ENCODE data around the gene CHAD. TPM values are rescaled to one million over a fixed set of nuclear protein-coding genes. Genes with fewer than 3 reads are reported as not detected.
A peak's percentile ranks its signal among the peaks of the same experiment; 100 is the strongest.

Gene CHAD
- polyA plus RNA-seq, 1 of the 3 experiments (the other 2 are of a cell fraction): not detected

DNA sequence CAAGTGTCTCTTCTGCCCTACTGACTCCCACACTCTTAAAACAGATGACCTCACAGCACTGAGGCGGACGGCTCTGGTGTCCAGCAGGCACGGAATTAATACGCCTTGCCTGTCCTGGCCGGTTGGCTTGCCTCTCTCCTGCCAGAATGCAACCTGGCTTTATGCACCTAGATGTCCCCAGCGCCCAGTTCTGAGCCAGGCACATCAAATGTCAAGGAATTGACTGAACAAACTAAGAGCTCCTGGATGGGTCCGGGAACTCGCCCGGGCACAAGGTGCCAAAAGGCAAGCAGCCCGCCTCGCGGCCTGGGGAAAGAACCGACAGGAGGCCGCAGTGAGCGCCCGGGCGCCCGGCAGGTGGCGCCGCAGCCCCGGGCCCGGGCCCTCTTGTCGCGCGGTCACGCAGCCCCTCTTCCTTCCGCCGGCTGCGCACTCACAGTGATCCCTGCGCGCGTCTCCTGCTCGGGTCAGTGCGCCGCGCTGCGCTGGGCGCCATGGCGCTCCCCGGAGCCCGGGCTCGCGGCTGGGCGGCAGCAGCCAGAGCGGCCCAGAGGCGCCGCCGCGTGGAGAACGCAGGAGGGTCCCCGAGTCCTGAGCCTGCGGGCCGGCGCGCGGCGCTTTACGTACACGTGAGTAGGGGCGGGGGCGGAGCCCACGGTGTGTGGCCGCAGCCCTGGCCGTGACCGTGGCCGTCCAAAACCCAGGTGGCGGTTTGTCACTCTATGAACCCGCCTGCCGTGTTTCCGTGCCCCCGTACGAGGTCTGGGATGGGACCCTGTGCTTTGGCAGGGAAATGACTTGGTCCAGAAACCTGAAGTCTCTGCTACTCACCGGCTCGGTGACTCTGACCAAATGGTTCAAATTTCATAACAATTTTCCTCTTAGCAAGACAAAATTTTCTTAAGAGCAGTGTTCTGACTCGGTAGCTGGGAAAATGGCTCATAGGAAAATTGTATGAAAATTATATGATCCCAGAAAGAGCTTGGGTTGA is 10.0 kb upstream of the CHAD start, which contains the start of gene RSAD1:
RSAD1 (plus strand) TSS at position 470 of the 991 bp plus-strand sequence; CDS start at position 495, 25 bp downstream.
- peak within 1 kb of the TSS; percentile 92 for H3K4me2 ChIP-seq
- H3K27ac ChIP-seq (ENCODE audit: low read depth in 2 of 2, low read length in 1 of 2): peak within 1 kb of the TSS; percentile 79 to 88
- no peaks in the 10 kb centered on the region for H3K9me2 ChIP-seq
- H3K4me3 ChIP-seq (ENCODE audit: low read depth in 2 of 2, low read length in 1 of 2): peak within 1 kb of the TSS; percentile 80 to 90
- H3K79me2 ChIP-seq (ENCODE audit: insufficient read depth): peaks cover 16% of the 10 kb centered on the region
- DNase-seq: peak; percentile 98
- H4K20me1 ChIP-seq (ENCODE audit: insufficient read depth): no peaks in the 10 kb centered on the region
- peaks cover 7 to 28% of the 10 kb centered on the region in 2 experiments for H3K36me3 ChIP-seq (replicated peaks in 1 of 2; ENCODE audit: control insufficient read depth in 1 of 2, insufficient read depth in 2 of 2, low read length in 1 of 2)
- no peaks in the 10 kb centered on the region for H3K9me3 ChIP-seq
- 7% methylated on average over 38 of the region's 75 CpGs for WGBS (ENCODE audit: low lambda C conversion rate)
- H3K9ac ChIP-seq: peak within 1 kb of the TSS; percentile 81
- H3K27me3 ChIP-seq (ENCODE audit: insufficient read depth): no peaks in the 10 kb centered on the region
- H3K4me1 ChIP-seq (ENCODE audit: control insufficient read depth in 1 of 2, insufficient read depth in 2 of 2, low read depth in 1 of 2, low read length in 1 of 2): peaks cover 10 to 17% of the 10 kb centered on the region in 2 experiments; a peak in 2 of 4 replicates
- ChIA-PET CTCF (interaction anchor here (0.6 to 5.9 kb wide), 95 partner anchors 10 to 752 kb away, joined by 3 to 85 read pairs (median 4); partner anchors contain the start of genes ACSF2, CHAD, COL1A1 and EPN3), POLR2A (interaction anchor here (0.6 to 1.4 kb wide), 4 partner anchors 52 to 132 kb away, joined by 3 to 10 read pairs (median 4); partner anchors contain the start of gene LRRC59)
- H3F3A ChIP-seq (replicated peaks; ENCODE audit: insufficient read depth): peaks cover 14% of the 10 kb centered on the region
- peak within 1 kb of the TSS; percentile 97 for H2AFZ ChIP-seq (ENCODE audit: low read depth)
- TF ChIP-seq, protein P1, sequence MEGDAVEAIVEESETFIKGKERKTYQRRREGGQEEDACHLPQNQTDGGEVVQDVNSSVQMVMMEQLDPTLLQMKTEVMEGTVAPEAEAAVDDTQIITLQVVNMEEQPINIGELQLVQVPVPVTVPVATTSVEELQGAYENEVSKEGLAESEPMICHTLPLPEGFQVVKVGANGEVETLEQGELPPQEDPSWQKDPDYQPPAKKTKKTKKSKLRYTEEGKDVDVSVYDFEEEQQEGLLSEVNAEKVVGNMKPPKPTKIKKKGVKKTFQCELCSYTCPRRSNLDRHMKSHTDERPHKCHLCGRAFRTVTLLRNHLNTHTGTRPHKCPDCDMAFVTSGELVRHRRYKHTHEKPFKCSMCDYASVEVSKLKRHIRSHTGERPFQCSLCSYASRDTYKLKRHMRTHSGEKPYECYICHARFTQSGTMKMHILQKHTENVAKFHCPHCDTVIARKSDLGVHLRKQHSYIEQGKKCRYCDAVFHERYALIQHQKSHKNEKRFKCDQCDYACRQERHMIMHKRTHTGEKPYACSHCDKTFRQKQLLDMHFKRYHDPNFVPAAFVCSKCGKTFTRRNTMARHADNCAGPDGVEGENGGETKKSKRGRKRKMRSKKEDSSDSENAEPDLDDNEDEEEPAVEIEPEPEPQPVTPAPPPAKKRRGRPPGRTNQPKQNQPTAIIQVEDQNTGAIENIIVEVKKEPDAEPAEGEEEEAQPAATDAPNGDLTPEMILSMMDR (IDR thresholded peaks at IDR 0.05): peak; percentile 94
- no peak for TF ChIP-seq FOXJ3 (CRISPR knock-in tag; IDR thresholded peaks at IDR 0.05)
- TF ChIP-seq, protein P2, sequence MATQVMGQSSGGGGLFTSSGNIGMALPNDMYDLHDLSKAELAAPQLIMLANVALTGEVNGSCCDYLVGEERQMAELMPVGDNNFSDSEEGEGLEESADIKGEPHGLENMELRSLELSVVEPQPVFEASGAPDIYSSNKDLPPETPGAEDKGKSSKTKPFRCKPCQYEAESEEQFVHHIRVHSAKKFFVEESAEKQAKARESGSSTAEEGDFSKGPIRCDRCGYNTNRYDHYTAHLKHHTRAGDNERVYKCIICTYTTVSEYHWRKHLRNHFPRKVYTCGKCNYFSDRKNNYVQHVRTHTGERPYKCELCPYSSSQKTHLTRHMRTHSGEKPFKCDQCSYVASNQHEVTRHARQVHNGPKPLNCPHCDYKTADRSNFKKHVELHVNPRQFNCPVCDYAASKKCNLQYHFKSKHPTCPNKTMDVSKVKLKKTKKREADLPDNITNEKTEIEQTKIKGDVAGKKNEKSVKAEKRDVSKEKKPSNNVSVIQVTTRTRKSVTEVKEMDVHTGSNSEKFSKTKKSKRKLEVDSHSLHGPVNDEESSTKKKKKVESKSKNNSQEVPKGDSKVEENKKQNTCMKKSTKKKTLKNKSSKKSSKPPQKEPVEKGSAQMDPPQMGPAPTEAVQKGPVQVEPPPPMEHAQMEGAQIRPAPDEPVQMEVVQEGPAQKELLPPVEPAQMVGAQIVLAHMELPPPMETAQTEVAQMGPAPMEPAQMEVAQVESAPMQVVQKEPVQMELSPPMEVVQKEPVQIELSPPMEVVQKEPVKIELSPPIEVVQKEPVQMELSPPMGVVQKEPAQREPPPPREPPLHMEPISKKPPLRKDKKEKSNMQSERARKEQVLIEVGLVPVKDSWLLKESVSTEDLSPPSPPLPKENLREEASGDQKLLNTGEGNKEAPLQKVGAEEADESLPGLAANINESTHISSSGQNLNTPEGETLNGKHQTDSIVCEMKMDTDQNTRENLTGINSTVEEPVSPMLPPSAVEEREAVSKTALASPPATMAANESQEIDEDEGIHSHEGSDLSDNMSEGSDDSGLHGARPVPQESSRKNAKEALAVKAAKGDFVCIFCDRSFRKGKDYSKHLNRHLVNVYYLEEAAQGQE (IDR thresholded peaks at IDR 0.05; ENCODE audit: low read depth, low read length): peak; percentile 69; the same call in 1 of the 2 replicates
- TF ChIP-seq, protein P3, sequence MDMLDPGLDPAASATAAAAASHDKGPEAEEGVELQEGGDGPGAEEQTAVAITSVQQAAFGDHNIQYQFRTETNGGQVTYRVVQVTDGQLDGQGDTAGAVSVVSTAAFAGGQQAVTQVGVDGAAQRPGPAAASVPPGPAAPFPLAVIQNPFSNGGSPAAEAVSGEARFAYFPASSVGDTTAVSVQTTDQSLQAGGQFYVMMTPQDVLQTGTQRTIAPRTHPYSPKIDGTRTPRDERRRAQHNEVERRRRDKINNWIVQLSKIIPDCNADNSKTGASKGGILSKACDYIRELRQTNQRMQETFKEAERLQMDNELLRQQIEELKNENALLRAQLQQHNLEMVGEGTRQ (IDR thresholded peaks at IDR 0.05; ENCODE audit: borderline replicate concordance, low read depth, low read length): no peak
- TF ChIP-seq SIN3A (IDR thresholded peaks at IDR 0.05; ENCODE audit: borderline replicate concordance, low read depth, low read length): peak; percentile 88; the same call in 1 of the 2 replicates
- TF ChIP-seq SMC3 (IDR thresholded peaks at IDR 0.05; ENCODE audit: low read depth, low read length): peak; percentile 50
- peak; percentile 43; the same call in 1 of the 2 replicates for TF ChIP-seq TEAD4 (IDR thresholded peaks at IDR 0.05; ENCODE audit: borderline replicate concordance, insufficient read depth)
- TF ChIP-seq, protein P4, sequence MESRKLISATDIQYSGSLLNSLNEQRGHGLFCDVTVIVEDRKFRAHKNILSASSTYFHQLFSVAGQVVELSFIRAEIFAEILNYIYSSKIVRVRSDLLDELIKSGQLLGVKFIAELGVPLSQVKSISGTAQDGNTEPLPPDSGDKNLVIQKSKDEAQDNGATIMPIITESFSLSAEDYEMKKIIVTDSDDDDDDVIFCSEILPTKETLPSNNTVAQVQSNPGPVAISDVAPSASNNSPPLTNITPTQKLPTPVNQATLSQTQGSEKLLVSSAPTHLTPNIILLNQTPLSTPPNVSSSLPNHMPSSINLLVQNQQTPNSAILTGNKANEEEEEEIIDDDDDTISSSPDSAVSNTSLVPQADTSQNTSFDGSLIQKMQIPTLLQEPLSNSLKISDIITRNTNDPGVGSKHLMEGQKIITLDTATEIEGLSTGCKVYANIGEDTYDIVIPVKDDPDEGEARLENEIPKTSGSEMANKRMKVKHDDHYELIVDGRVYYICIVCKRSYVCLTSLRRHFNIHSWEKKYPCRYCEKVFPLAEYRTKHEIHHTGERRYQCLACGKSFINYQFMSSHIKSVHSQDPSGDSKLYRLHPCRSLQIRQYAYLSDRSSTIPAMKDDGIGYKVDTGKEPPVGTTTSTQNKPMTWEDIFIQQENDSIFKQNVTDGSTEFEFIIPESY (IDR thresholded peaks at IDR 0.05; ENCODE audit: borderline replicate concordance, low read depth): peak; percentile 46; the same call in 1 of the 2 replicates
- TF ChIP-seq POLR2AphosphoS5 (IDR thresholded peaks at IDR 0.05; ENCODE audit: low read depth, low read length): peak; percentile 90
- TF ChIP-seq MEF2A (IDR thresholded peaks at IDR 0.05; ENCODE audit: borderline replicate concordance, low read depth): no peak
- no peak for TF ChIP-seq RXRA (IDR thresholded peaks at IDR 0.05; ENCODE audit: borderline replicate concordance, low read depth)
- peak; percentile 20 to 32; a peak in 2 of 4 replicates for TF ChIP-seq EP300 (IDR thresholded peaks at IDR 0.05; ENCODE audit: borderline replicate concordance in 1 of 2, low read depth in 1 of 2, low read length in 1 of 2)
- TF ChIP-seq RCOR1 (IDR thresholded peaks at IDR 0.05; ENCODE audit: low read length): peak; percentile 58
- no peak for TF ChIP-seq NFIC (IDR thresholded peaks at IDR 0.05; ENCODE audit: borderline replicate concordance)
- peak; percentile 96 for TF ChIP-seq MXI1 (IDR thresholded peaks at IDR 0.05; ENCODE audit: low read depth, low read length)
- no peak for TF ChIP-seq GATA2 (CRISPR knock-in tag; IDR thresholded peaks at IDR 0.05)
- TF ChIP-seq RFX5 (IDR thresholded peaks at IDR 0.05; ENCODE audit: low read length): no peak; the same call in none of the 2 replicates
- TF ChIP-seq, protein P5, sequence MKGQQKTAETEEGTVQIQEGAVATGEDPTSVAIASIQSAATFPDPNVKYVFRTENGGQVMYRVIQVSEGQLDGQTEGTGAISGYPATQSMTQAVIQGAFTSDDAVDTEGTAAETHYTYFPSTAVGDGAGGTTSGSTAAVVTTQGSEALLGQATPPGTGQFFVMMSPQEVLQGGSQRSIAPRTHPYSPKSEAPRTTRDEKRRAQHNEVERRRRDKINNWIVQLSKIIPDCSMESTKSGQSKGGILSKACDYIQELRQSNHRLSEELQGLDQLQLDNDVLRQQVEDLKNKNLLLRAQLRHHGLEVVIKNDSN (IDR thresholded peaks at IDR 0.05; ENCODE audit: borderline replicate concordance, low read depth): peak; percentile 43; the same call in 1 of the 2 replicates
- peak; percentile 82; the same call in 1 of the 2 replicates for TF ChIP-seq YY1 (IDR thresholded peaks at IDR 0.05; ENCODE audit: low read depth)
- no peak; the same call in 1 of the 2 replicates for TF ChIP-seq TCF12 (IDR thresholded peaks at IDR 0.05)
- peak; percentile 87 for TF ChIP-seq CHD2 (IDR thresholded peaks at IDR 0.05; ENCODE audit: low read length, partially characterized antibody)
